GM13976 (cell line): ENCODE measurements around the gene KLHDC7B.

ENCODE experiments used
- DNase-seq: peaks from one replicate; pipeline ENCODE4 v3.0.0; 2012; ENCODE audit warnings: low spot score
- CTCF ChIP-seq: IDR thresholded peaks from 2 replicates; pipeline ENCODE4 v1.5.1; 2012; ENCODE audit warnings: borderline replicate concordance, mild to moderate bottlenecking; ENCODE audit not compliant: insufficient read depth; ENCODE audit errors: extremely low read depth, missing control alignments, control extremely low read depth
- in situ Hi-C: fragments of 300-500 bp; cut with MboI; formaldehyde crosslinking; loops from one replicate; pipeline ENCODE4 v1.12.0; 2022; ENCODE audit warnings: low sequenced_read_pairs, mixed read lengths, inconsistent platforms; ENCODE audit not compliant: unreplicated experiment

Gene KLHDC7B

GRCh38 chr22:50563413-50564160, 17.9 kb downstream of the KLHDC7B start:
- DNase-seq, result peak; percentile 22
- TF ChIP-seq CTCF, result no peak
- in situ Hi-C loops, result no loop called here

- DNase-seq, result no peak
- TF ChIP-seq CTCF, result no peak
- in situ Hi-C loops, result no loop called here
Observed at GRCh38 chr22:50564289-50564688, 18.6 kb downstream of the KLHDC7B start.

GRCh38 chr22:50567721-50568252, 22.1 kb downstream of the KLHDC7B start:
- no peak for DNase-seq
- TF ChIP-seq CTCF, result no peak
- in situ Hi-C loops, result no loop called here

- in situ Hi-C loops, result no loop called here
- no peak for DNase-seq
- TF ChIP-seq CTCF, result no peak
Observed at GRCh38 chr22:50568626-50569025, 22.9 kb downstream of the KLHDC7B start.

- TF ChIP-seq CTCF, result no peak
- in situ Hi-C loops, result no loop called here
- no peak for DNase-seq
Observed at GRCh38 chr22:50569041-50569459, 23.4 kb downstream of the KLHDC7B start.

GRCh38 chr22:50569896-50570535, 24.3 kb downstream of the KLHDC7B start:
- peak; percentile 31 for DNase-seq
- TF ChIP-seq CTCF, result no peak
- in situ Hi-C loops, result no loop called here
